ENCODE measurements around the gene PLXNA2. TPM values are rescaled to one million over a fixed set of nuclear protein-coding genes. Genes with fewer than 3 reads are reported as not detected.

The PLXNA2 gene
- total RNA-seq, 1 donor from 2014 or later, result 12.0 TPM

DNA sequence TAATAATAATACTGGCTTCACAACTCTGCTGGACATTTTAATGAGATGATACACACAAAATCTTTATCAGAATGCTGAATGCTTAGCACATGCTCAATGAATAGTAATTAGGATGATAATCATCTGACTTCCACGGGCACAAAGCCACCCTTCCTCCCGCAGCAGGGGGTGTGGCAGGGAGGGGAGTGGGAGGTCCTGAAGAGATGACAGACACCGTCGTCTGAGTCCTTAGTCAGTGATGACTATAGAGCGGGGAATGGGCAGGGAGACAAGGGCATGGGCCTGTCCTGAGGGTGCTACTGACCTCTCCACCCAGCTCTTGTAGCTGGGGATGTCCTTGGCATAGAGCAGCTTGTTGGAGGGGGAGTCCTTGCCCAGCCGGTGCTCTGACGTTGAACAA is 215.7 kb downstream of the PLXNA2 start:
- DNase-seq (ENCODE audit: low spot score), result no peak

DNA sequence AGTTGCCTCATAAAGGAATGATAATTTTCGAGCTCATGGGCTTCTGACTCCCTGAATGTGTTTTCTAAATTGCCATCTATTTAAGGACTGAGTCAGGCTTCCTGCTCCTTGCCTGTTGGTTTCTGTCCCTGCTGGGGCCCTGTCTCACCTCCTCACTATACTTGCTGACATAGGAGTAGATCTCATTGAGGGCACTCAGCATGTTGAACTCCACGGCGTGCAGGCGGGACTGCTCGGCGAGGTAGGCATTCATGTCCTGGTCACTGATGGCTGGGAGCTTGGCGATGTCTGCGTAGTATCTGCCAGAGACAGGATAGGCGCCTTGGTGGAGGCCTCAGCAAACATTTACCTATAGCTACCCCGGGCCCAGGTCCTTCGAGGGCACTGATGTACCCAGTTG is 216.3 kb downstream of the PLXNA2 start:
- no peak for DNase-seq (ENCODE audit: low spot score)

DNA sequence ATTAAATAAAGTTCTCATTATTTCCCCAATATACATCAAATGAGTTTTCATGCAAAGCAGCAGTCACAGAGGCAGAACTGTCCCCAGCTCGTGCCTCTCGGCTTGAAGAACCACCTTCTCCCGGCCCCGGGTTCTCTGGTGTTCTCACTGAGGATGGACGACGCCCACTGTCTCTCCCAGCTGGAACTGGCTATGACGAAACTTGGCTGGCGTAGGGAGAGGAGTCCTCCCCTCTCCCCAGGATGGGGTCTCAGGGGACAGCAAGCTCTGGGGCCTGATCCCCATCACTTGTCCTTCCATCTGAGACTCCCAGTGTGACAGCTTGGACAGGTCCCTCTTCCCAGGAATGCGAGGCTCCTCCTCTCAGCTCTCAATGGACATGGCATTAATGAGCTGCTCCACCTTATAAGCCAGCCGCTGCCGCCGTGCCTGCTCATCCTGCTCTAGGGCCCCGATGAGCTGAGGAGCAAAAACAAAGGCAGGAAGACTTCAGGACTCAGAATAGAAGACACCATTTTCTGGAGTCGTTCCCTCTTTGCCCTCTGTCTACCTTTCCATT is 217.2 kb downstream of the PLXNA2 start:
- no peak for DNase-seq (ENCODE audit: low spot score)

DNA sequence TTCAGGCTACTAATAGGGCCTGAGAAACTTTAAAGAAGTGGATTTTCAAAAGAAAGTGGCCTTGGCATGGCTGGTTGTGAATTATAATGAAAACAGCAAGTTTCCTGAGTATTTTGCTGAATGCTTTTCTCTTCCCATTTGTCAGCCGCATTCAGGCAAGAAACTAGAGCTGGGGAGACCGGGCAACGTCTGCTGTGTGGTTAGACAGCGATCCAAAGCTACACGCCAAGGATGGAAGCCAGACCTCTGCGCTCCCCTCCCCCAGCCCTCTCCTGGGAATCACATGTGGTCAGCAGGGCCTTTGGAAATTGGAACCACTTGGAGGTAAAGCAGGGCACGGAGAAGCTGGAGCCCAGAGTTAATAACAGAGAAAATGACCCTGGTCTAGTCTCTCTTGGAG is 219.2 kb downstream of the PLXNA2 start:
- DNase-seq (ENCODE audit: low spot score), result peak; percentile 13

DNA sequence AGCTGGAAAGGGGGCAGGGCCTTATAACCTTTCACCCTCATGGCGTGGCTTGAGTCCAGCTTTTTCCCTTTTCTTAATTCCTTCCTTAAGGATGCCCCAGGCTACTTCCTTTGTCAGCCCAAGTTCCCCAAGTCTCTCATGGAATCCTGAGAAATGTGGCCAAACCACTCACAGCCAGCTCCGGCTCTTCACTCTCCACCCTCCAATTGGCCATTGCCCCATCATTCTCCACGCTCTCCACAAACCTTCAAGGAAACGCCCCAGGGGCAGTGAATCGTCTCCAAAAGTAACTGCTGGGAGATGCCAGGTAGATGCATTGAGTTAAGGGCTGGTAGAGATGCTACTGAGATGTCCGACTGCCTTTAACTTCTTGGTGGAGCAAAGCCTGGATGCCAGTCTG is 219.8 kb downstream of the PLXNA2 start:
- no peak for DNase-seq (ENCODE audit: low spot score)

DNA sequence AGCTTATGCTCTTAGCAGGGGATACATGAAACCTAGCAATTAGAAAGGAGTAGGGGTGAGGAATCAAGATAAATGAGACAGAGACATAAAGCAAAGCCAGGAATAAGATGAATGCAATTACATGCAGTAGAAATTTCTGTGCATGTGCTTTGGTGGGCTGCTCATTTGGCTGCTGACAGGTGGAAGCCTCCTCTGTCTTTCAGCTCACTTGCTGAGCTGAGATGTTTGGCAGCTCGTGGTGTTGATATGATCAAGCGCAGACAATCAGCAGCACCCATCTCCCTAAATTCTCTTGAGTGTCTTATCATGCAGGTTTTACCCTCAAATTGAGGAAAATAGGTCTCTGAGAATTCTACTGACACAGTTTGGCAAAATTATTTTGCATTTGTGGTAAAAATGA is 224.9 kb downstream of the PLXNA2 start:
- DNase-seq (ENCODE audit: low spot score), result no peak

DNA sequence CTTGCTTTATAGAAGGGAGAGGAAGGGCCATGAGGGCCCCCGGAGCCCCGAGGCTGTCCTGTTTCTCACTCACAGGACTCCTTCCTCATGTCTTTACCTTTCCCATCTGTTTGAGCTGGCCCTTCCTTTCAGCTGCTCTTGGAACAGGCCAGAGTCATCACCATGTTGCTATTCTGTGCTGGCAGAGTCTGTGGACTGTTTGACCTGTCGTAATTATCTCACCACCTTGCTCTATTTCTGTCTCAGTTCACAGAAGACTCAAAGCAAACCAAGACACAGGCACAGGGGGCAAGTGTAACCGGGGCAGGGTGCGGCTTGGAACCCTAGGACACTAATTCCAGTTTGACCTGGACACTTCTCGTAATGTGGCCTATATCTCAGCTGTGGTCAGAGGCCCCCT is 228.9 kb downstream of the PLXNA2 start:
- no peak for DNase-seq (ENCODE audit: low spot score)

DNA sequence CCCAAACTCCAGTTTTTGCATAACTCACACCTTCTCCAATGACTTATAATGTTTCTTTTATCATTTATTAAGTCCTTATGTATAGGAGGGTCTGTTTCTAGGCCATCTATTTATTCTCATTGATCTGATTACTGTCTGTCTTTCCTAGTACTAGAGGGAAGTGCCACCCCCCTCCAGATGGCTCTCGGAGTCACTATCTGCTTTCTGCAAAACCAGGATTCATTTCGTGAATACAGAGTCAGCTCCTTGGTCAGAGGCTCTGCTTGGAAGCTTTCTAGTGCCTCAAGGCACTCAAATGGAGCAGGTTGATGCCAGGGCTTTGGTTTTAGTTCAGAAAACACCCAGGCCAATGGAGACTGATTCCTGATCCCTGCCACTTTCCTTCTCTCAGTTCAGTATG is 231.0 kb downstream of the PLXNA2 start:
- DNase-seq (ENCODE audit: low spot score), result no peak

DNA sequence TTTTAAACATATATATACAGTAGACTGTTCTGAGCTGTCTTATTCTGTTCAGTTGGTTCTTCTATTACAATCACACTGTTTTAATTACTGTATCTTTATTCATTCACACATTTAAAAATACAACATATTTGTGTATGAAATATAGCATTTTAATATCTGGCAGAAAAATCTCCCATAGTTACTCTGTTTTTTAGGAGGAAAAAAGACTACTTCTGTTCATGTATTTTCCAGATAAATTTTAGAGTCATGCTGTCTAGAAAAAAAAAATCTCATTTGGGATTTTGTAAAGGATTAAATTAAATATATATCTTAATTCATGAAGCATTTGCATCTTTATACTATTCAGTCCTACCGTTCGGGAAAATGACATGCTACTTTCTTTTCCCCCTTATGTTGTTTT is 231.5 kb downstream of the PLXNA2 start:
- DNase-seq (ENCODE audit: low spot score), result no peak

DNA sequence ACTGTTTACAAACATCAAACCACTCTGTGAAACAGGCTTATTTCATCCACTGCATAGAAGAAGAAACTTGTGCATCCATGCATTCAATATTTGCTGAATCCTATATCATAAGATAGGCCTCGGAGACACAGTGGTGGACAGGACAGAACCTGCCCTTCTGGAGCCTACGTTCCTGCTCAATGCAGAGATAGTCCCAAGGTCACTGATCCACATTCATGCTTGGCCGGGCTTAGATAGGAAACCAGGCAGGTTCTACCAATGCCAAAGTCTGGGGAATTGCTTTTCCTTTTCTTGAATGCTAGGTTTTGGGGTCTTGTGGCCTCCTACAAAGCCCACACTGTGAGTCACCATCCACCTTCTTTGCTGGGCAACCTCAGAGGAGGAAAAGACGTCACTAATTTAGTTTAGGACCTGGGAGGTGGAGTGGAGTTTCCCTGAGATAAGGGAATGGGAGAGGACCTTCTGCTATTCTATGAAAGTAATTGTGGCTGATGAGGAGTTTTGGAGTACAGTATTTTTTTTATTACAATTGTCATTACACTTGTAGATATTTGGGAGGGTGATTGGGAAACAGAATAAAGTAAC is 233.6 kb downstream of the PLXNA2 start:
- DNase-seq (ENCODE audit: low spot score), result no peak

DNA sequence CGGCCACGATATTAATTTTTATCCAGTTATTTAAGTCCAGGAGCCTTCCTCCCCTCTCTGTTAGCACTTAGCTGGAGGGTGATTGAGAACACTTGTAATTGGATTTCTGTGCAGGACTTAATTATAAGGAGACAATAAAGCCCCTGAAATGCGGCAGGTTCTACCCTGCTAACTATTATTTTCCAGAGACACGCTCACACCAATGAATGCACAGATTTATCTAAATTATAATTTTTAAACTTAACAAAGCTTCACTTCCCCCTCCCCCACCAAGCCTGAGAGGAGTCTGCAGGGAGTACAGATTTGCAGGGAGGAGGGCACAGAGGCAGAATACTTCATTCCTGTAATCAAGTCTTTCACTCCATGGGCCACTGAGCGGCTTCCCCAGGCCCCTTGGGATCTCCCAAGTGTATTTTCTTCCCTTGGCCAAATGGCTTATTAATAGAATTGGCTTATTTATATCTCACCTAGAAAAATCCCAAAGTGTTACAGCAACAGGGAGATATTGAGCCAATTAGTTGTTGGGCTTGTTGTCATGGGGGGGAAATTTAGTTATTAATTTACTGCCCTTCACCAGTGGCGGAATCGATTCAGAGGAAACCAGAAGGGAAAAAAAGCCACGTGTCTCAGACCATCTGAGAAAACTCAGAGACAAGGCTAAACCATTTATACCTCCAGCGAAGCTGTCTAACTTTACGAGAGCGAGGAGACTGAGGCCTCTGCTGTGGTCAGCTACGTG is 234.3 kb downstream of the PLXNA2 start:
- no peak for DNase-seq (ENCODE audit: low spot score)

DNA sequence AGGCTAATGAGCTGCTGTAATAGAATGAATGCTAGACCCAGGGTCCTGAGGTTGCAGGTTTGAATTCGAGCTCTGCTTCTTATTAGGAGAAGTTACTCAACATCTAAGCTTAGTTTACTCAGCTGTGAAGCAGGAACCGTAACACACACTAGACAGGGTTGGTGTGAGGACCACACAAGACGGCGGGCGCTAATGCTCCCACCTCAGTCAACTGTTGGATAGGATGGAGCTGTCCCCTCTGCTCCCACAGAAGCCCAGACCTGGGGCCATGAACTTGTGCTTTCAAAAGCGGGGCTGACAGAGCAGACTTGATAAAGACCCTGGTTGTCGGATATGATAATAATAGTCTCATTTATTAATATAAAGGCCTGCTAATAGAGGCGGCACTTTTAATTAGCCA is 234.9 kb downstream of the PLXNA2 start:
- no peak for DNase-seq (ENCODE audit: low spot score)

DNA sequence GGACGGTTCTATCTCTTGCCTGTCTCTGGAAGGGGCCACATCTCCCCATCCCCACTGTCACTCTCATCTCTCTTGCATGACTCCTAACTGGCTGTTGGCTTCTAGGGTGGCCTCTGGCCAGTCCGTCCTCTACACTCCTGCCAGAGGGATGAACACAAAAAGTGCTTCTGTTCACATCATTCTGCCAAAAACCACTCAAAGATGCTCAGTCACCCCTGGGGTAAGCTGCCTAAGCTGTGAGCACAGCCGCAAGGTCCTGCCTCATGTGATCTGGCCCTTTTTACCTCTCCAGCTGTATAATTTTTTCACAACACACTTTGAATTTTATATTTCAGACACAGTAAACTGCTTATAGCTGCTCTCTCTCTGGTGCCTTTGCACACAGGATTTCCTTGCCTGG is 235.7 kb downstream of the PLXNA2 start:
- no peak for DNase-seq (ENCODE audit: low spot score)

DNA sequence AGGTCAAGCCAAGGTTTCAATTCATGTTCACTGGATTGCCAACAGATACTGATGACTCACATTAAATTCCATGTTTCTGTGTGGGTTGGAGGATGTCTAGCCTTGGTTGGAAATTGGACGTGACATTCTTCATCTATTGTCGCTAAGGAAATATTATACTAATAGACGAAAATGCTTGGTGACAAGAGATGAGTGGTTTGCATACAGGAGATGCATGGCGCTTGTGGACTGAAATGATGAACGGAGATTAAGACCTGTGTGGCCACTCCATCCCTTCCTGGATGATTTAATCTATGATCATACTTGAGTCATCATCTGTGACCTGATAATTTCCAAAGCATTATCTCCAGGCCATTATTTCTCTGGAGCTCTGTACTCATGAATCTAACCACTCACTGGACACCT is 236.2 kb downstream of the PLXNA2 start:
- peak; percentile 27 for DNase-seq (ENCODE audit: low spot score)

DNA sequence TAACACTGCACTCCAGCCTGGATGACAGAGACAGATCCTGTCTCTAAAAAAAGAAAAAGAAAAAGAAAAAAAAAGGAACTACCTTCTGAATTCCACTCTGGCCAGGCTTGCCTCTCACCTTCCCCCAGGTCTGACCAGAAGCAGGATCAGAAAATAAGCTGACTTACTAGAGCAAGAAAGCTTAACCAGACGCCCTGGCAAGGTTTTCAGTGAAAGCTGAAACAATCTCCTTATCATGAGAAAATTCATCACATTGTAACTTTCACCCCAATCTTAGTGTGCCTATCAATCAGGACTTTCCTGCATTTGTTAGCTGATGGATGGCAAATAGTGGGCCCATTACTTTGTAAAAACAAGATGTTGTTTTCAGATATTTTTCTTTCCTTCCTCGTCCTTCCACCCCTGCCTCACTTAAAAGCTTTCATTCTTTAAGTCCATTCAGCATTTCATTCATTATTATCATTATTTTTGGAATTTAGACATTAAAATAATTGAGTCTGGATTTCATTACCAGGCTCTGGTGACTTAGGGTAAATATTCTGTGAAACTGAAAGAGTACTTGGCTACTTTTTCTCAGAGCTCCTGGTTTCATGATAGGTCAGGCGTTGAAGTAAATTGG is 236.8 kb downstream of the PLXNA2 start:
- DNase-seq (ENCODE audit: low spot score), result peak; percentile 43

DNA sequence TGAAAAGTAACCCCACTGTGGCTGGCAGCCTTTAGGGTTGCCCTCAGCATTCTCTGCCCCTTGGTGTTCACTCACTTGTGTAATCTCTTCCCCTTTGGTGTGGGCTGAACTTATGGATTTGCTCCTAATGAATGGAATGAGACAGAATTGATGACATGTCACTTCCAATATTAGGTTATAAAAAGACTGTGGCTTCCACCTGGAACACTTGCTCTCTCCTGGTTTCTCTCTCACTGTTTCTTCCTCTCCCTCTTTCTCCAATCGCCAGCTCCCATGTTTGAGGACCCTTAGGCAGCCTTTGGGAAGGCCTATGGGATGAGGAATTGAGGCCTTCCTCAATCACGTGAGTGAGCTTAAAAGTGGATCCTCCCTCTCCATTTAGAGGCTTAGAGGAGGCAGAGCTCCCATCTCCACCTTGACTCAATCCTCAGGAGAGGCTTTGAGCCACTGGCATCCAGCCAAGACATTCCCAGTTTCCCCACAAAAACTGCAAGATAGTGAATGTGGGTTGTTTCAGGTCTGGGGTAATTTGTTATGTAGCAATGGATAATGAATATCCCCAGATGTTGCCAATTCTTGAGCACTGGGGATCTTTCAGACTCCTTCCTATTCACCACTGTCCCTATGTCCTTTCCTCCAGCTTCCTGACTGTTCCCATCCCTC is 237.8 kb downstream of the PLXNA2 start:
- no peak for DNase-seq (ENCODE audit: low spot score)

DNA sequence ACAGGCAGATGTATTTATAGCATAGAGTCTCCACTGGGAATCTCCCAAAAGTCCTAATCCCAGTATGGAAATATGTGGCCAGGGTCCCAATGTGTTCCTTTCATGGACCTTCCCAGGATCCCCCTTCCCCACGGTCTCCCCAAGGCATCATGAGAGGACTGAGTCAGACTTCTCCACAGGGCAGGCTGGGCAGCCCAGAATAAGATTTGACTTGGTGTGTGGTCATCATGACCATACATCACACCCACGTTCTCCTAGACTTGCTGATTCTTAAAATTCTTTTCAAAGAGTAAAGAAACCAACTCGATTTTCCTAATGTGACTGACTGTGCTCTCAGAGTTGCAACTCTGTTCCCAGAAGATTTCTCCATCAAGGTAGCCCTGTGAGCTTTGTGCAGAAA is 239.3 kb downstream of the PLXNA2 start:
- no peak for DNase-seq (ENCODE audit: low spot score)

DNA sequence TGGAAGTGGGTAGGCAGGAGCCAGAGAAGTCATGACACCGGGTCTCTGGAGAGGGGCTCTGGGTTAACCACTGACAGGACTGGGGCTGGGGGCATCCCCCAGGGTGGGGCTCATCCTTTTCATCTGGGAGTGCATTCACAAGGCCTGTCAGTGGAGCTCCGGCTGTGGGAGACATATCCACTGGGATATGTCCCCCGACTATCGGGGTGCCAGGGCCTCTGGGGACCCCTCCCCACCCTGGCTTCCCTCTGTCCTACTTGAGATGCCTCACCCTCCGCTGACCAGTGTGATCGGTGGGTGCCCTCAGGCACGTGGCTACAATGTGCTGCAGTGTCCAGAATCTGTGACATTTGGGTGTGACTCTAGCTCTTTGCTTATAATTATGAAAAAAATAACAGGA is 240.9 kb downstream of the PLXNA2 start:
- DNase-seq (ENCODE audit: low spot score), result no peak

DNA sequence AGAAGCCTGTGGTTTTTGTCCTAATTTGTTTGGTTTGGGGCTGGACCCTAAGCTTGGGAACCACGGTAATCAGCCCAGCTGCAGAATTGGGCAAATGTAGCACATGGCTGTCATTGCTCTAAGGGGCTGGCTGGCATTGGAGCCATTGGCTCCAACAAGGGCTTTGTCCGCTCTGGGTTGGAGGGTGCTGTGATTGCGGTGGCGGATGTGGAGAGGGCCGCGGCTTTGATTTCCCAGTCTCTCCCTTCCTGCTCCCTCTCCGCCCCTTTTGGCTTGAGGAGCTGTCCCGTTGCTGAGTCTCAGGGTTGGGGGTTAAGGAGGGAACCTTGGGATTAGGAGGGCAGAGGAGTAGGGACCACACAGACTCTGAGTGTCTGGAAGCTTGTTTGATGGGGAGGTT is 241.5 kb downstream of the PLXNA2 start:
- DNase-seq (ENCODE audit: low spot score), result no peak

DNA sequence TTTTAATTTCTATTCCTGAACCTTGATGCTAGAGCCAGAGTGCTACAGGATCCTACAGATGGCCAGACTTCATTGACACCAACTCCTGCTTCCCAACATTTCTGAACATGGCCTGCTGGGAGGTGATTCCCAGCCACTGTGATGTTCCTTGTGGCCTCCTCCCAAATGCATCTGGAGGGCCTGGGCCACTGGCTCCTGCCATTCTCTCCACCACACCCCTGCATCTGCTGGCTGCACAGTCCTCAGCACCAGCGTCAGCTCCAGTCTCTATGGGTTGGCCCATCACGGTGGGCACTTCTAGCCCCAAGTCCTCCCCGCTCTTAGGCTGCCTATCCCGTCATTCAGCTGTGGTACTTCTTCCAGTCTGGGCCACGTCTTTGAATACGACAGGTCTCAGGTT is 242.1 kb downstream of the PLXNA2 start:
- no peak for DNase-seq (ENCODE audit: low spot score)

DNA sequence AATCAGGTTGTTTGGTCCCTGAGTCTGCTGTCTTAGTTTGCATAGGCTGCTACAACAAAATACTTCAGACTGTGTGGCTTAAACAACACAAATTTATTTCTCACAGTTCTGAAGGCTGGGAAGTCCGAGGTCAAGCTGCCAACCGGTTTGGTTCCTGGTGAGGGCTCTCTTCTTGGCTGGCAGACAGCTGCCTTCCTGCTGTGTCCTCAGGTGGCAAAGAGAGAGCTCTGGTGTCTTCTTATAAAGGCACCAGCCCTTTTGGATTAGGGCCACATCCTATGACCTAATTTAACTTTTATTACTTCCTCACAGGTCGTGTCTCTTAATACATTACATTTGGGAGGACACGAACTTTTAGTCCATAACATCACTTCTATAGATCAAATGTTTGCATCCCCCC is 243.7 kb downstream of the PLXNA2 start:
- DNase-seq (ENCODE audit: low spot score), result no peak

DNA sequence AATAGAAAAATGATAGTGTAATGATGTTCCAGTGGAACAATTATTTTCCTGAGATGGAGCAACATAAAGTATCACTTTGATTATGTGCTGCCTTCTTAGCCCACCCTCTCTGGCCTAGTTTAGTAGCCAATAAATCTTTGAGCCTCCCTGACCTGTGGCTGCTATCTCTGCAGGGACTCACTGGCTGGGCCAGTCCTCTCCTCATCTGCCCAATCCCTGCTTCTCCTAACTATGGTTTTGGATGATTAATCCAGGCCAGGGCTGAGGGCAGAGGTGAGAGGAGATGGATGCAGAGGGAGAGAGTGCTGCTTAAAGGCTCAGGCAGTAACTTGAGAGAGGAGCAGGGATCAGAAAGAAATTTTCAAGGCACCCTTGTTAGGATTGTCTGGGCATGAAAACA is 244.2 kb downstream of the PLXNA2 start:
- no peak for DNase-seq (ENCODE audit: low spot score)
